ENCODE data around the gene ODF2. TPM values are rescaled to one million over a fixed set of nuclear protein-coding genes. Genes with fewer than 3 reads are reported as not detected.

The ODF2 gene
- total RNA-seq, 1 experiment from 2014 or later = 46.8 TPM

DNA sequence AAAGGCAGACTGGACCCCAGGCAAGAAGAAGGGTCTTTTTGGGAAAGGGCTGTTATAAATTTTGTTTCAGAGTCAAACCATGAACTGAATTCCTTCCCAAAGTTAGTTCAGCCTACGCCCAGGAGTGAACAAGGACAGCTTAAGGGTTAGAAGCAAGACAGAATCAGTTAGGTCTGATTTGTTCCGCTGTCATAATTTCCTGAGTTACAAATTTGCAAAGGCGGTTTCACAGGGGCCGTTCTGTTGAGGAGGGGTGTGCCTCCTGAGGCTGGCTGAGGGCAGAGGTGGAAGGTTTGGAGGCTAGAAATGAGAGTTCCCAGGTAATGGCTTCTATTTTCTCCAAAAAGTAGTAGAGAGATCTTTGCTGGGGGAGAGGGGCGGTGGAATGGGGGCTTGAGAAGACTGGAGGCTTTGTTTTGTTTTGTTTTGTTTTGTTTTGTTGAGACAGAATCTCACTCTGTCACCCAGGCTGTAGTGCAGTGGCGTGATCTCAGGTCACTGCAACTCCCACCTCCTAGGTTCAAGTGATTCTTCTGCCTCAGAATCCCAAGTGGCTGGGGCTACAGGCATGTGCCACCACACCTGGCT lies 39.3 kb upstream of the ODF2 start:
- H3K4me2 ChIP-seq (ENCODE audit: low read length) = no peak overlapping the region
- POLR2A ChIA-PET = no interaction called here
- no peaks in the 10 kb centered on the region for H4K20me1 ChIP-seq (ENCODE audit: insufficient read depth)
- no peaks in the 10 kb centered on the region for H3K9me3 ChIP-seq (ENCODE audit: control insufficient read depth in 1 of 2, insufficient read depth in 1 of 2, low read depth in 1 of 2, low read length in 2 of 2)
- no peak overlapping the region for H2AFZ ChIP-seq (ENCODE audit: low read depth, low read length, poor library complexity, severe bottlenecking)
- no peaks in the 10 kb centered on the region for H3K27me3 ChIP-seq (ENCODE audit: insufficient read depth, low read length)
- H3K79me2 ChIP-seq (ENCODE audit: insufficient read depth, low read length) = no peaks in the 10 kb centered on the region
- RAD21 ChIA-PET (ENCODE audit: low non-redundant PET in 1 of 2, low total read pairs in 2 of 2, uncharacterized antibody in 2 of 2, unreplicated experiment in 2 of 2) = no interaction called here
- DNase-seq (ENCODE audit: low read depth, low spot score) = no peak
- CTCF ChIA-PET = interaction anchor here (1.0 kb wide), 1 partner anchor 55 kb away, joined by 4 read pairs; no protein-coding TSS in a partner anchor
- no peak overlapping the region for H3K27ac ChIP-seq (ENCODE audit: low read depth, low read length)
- TF ChIP-seq SIN3A (IDR thresholded peaks at IDR 0.05; ENCODE audit: low read depth) (no peak), SP1 (IDR thresholded peaks at IDR 0.05; ENCODE audit: low read depth) (no peak), CEBPB (IDR thresholded peaks at IDR 0.05; ENCODE audit: low read depth) (no peak), ZNF274 (IDR thresholded peaks at IDR 0.05; ENCODE audit: low read depth, low read length) (no peak), EZH2 (IDR thresholded peaks at IDR 0.05) (no peak), FOSL1 (IDR thresholded peaks at IDR 0.05; ENCODE audit: low read depth) (no peak), POLR2A (IDR thresholded peaks at IDR 0.05; ENCODE audit: borderline replicate concordance, extremely low read depth, insufficient read depth, insufficient read length) (no peak), EGR1 (IDR thresholded peaks at IDR 0.05; ENCODE audit: low read depth) (no peak), RAD21 (IDR thresholded peaks at IDR 0.05; ENCODE audit: low read depth) (no peak), JUND (IDR thresholded peaks at IDR 0.05) (no peak), CBX3 (IDR thresholded peaks at IDR 0.05; ENCODE audit: low read depth) (no peak), ZFX (IDR thresholded peaks at IDR 0.05) (no peak), ELF1 (IDR thresholded peaks at IDR 0.05; ENCODE audit: borderline replicate concordance, low read depth) (no peak), YY1 (IDR thresholded peaks at IDR 0.05; ENCODE audit: extremely low read depth, insufficient replicate concordance, low read depth, low read length) (no peak)
- TF ChIP-seq, protein P1, sequence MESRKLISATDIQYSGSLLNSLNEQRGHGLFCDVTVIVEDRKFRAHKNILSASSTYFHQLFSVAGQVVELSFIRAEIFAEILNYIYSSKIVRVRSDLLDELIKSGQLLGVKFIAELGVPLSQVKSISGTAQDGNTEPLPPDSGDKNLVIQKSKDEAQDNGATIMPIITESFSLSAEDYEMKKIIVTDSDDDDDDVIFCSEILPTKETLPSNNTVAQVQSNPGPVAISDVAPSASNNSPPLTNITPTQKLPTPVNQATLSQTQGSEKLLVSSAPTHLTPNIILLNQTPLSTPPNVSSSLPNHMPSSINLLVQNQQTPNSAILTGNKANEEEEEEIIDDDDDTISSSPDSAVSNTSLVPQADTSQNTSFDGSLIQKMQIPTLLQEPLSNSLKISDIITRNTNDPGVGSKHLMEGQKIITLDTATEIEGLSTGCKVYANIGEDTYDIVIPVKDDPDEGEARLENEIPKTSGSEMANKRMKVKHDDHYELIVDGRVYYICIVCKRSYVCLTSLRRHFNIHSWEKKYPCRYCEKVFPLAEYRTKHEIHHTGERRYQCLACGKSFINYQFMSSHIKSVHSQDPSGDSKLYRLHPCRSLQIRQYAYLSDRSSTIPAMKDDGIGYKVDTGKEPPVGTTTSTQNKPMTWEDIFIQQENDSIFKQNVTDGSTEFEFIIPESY (IDR thresholded peaks at IDR 0.05; ENCODE audit: extremely low read depth, insufficient replicate concordance, low read length) = no peak
- TF ChIP-seq, protein P2, sequence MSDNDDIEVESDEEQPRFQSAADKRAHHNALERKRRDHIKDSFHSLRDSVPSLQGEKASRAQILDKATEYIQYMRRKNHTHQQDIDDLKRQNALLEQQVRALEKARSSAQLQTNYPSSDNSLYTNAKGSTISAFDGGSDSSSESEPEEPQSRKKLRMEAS (IDR thresholded peaks at IDR 0.05) = no peak
- TF ChIP-seq, protein P3, sequence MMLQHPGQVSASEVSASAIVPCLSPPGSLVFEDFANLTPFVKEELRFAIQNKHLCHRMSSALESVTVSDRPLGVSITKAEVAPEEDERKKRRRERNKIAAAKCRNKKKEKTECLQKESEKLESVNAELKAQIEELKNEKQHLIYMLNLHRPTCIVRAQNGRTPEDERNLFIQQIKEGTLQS (IDR thresholded peaks at IDR 0.05) = no peak
- TF ChIP-seq, protein P4, sequence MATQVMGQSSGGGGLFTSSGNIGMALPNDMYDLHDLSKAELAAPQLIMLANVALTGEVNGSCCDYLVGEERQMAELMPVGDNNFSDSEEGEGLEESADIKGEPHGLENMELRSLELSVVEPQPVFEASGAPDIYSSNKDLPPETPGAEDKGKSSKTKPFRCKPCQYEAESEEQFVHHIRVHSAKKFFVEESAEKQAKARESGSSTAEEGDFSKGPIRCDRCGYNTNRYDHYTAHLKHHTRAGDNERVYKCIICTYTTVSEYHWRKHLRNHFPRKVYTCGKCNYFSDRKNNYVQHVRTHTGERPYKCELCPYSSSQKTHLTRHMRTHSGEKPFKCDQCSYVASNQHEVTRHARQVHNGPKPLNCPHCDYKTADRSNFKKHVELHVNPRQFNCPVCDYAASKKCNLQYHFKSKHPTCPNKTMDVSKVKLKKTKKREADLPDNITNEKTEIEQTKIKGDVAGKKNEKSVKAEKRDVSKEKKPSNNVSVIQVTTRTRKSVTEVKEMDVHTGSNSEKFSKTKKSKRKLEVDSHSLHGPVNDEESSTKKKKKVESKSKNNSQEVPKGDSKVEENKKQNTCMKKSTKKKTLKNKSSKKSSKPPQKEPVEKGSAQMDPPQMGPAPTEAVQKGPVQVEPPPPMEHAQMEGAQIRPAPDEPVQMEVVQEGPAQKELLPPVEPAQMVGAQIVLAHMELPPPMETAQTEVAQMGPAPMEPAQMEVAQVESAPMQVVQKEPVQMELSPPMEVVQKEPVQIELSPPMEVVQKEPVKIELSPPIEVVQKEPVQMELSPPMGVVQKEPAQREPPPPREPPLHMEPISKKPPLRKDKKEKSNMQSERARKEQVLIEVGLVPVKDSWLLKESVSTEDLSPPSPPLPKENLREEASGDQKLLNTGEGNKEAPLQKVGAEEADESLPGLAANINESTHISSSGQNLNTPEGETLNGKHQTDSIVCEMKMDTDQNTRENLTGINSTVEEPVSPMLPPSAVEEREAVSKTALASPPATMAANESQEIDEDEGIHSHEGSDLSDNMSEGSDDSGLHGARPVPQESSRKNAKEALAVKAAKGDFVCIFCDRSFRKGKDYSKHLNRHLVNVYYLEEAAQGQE (IDR thresholded peaks at IDR 0.05; ENCODE audit: low read depth) = no peak
- no peaks in the 10 kb centered on the region for H3K9me2 ChIP-seq (ENCODE audit: insufficient read depth)
- no peak overlapping the region for H3K4me3 ChIP-seq (replicated peaks in 1 of 2; ENCODE audit: low read depth in 1 of 2, low read length in 2 of 2)
- no peaks in the 10 kb centered on the region for H3K36me3 ChIP-seq (ENCODE audit: control insufficient read depth in 1 of 2, insufficient read depth in 2 of 2, low read length in 2 of 2)
- BruUV-seq (replicated peaks) = no TSS peak
- no peak overlapping the region for H3K9ac ChIP-seq (ENCODE audit: low read length)
- ATAC-seq = no peak
- intact Hi-C loops (cut with micrococcal nuclease) = no loop called here
- H3K4me1 ChIP-seq (ENCODE audit: control insufficient read depth in 1 of 2, insufficient read depth in 2 of 2, low read length in 2 of 2) = peaks cover 12 to 33% of the 10 kb centered on the region in 2 experiments
